ENCODE results near the gene NUDT14.

Gene NUDT14

DNA sequence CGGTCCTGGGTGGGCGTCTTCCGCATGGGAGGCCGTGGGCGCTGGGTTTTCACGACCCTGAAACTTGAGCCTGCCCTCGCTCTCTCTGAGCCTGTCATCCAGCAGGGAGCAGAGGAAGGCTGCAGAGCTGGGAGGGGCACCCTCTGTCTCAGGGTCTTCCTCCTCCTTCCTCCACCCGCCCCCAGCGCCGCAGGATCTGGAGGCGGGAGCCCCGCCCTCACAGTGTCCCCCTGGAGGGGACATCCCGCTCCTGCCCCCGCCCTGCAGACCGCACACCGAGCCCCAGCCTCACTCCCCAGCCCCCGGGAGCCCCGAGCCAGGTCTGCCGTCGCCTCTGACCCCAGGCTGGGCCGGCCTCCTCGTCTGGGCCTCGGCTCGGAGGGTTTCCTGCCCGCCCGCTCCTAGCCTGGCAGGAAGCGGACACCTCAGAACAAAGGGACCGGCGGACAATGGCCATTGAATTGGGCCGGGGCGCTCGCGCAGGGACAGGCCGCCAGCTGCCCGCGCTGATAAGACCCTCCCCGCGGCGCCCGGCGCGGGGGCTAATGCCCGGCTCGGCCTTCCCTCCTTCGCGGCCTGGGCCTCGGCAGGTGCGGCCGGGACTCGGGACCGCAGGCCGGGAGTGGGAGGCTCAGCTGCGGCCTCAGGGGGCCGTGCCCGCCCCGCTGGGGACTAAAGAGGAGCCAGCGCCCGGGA, 15.3 kb upstream of the NUDT14 start:
- no peak for DNase-seq

DNA sequence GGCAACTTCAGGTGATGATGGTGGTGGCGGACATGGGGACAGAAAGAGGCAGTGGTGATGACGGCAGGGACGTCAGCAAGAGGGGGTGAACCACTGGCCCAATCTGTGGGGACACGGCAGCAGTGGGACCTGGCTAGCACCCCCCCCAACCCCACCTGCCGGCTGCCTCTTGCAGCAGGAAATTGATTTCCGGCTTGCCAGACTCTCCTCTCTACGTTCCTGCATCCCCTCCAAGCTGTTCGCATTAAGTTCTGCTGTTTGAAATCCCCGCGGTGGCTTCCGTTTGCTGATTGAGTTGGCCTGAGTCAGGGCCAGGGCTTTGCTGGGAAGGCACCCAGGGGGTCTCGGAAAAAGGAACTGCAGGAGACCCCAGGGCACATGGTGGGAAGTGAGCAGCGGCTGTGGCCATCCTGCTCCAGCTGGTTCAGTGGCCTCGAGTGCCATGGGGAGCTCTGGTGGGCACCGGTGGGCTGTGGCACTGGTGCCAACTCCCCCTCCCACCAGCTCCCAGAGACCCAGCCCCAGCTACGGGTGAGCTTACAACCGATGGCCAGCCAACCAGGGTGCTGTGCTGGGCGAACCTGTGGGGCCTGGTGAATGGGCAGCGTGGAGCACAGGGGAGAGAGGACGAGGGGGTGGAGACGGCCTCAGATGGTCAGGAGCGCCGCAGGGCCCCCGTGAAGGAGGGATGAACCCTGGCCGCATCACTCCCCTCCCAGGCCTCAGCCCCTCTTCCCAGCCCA, 14.6 kb upstream of the NUDT14 start:
- peak; percentile 27 for DNase-seq

- DNase-seq = no peak
These were observed 13.9 kb upstream of the NUDT14 start for GRCh38 chr14:105195051-105195450.

DNA sequence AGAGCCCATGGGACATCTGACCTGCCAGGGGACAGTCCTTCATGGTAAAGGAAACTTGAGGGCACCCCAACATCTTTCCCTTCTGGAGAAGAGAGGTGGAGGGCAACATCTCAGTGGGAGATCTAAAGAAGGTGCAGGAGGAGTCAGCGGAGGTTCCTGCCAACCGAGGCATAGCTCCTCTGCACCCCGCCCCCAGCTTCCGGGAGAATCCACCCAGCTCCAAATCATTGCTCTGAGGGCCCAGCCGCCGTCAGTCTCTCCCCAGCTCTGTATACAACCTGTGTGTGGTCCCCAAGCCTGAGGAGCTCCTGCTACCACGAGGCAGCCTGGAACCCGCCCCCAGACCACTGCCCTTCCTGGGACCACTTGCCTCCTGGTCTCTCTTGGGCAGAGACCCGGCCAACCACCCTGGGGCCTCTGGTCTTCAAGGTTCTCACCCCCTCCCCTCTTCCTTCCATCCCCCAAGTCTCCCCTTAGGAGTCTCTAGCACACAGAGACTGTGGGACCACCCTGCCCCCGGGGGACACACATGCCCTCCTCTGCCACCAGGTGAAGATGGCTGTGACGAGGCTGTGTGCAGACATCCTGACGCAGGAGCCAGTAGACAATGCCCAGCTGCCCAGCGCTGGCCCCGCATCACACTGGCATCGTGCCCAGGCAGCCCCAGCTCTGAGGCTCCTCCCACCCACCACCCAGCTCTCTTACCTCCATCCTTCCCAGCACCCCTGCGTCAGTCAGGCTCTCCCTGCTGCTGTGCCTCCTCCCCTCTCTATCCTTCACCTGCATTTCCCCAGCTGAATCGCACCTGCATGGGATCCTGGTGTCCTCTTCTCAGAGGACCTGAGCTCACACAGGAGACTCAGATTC, 13.0 kb upstream of the NUDT14 start:
- peak; percentile 31 for DNase-seq

- peak; percentile 49 for DNase-seq
These were observed 12.0 kb upstream of the NUDT14 start for GRCh38 chr14:105192866-105193731.

DNA sequence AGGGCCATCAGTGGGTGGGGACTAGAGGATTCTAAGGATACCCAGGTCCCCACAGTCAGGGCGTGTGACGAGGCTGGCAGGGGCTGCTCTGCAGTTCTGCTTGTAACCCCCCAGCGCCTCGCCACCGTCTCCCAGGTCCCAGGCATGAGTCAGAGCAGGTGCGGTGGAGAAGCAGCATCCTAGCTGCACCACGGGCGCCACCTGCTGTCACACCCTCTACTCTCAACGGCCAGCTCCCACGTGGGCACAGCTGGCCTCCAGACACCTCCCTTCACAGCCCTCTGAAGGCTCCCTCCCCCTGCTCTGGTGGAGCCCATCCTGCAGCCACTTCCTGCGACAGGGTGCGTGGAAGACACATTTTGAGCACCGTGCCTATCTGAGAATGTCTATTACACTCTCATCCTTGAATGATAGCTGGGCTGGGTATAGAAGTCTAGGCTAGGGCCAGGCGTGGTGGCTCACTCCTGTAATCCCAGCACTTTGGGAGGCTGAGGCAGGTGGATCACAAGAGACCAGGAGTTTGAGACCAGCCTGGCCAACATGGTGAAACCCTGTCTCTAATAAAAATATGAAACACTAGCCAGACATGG, 6.9 kb upstream of the NUDT14 start:
- DNase-seq = no peak

DNA sequence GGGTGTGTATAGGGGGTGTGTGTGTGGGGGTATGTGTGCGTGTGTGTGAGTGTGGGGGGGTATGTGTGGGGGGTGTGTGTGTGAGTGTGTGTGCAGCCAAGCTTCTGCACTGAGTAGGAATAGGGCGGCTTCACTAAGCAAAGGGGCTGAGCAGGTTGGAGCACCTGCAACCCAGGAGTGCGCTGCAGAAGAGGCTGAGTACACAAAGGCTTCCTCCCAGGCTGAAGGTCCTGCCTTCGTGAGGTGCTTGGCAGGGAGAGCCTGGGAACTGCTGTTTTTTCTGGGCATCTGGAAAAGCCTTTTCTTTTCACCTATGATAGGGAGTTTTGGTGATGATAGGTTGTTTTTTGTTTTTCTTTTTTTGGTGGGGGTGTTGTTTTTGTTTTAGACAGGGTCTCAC, 6.0 kb upstream of the NUDT14 start:
- DNase-seq = no peak

DNA sequence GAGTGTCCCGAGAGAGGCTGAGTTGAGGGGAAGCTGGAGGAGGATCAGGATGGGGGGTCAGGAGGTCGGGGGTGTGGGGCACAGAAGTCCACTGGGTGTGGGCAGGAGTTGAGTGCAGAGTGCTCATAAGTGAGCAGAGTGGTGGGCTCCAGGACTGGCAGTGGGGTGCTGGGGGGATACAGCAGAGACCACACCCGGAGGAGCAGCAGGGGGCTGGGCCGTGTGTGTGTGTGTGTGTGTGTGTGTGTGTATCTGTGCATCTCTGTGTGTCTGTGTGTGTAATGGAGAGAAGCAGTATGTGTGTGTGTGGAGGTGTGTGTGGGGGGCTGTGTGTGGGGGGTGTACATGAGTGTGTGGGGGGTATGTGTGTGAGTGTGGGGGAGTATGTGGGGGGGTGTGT, 4.9 kb upstream of the NUDT14 start:
- DNase-seq = no peak

DNA sequence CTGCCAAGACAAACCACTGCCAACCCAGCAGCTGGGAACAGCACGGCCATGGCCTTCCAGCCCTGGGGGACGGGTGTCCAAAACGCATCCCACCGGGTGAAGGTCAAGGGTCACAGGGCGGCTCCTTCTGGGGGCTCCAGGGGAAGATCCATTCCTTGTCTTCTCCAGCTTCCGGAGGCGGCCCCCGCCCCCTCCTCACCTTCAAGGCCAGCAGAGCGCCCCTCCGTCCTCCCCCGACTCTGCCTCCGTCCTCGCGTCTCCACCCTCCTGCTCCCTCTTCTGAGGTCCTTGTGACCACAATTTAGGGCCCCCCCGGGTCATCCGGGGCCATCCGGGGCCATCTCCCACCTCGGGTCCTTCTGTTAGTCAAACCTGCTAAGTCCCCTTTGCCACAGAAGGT, 3.9 kb upstream of the NUDT14 start:
- no peak for DNase-seq

- no peak for DNase-seq
These were observed 3.3 kb upstream of the NUDT14 start for GRCh38 chr14:105184461-105184860.

DNA sequence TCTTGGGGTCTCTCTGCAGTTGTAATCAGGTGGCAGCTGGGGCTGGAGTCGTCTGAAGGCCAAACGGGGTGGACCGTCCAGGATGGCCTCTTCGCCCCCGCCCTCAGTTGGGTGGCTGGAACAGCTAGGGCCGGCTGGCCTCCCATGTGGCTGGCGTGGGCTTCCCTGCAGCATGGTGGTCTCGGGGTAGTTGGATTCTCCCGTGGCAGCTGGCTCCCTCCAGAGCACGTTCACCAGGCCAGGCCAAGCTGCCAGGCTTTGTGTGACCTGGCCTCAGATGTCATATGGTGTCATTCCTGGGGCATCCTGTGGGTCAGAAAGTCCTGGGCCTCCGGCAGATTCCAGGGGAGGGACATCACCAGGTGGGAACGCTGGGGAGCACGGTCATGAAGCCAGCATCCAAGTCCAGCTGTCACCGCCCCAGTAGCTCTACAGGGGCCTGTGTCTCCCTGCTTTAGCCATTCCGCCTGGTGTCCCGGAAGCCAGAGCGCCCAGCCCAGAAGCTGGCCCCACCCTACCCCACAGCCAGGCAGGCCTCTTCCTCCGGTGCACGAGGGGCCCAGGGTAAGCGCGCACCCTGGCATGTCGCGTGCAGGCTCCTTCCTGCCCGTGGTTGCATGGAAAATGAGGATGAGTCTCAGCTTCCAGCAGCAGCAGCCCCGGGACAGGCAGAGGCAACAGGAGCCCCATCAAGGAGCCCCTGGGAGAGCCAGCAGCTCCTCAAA, 1.3 kb upstream of the NUDT14 start:
- DNase-seq = no peak

- no peak for DNase-seq
These were observed 610 bp upstream of the NUDT14 start for GRCh38 chr14:105181549-105182295.

- no peak for DNase-seq
These were observed 1.9 kb downstream of the NUDT14 start for GRCh38 chr14:105179191-105179590.

- no peak for DNase-seq
These were observed 2.3 kb downstream of the NUDT14 start for GRCh38 chr14:105178868-105179140.

DNA sequence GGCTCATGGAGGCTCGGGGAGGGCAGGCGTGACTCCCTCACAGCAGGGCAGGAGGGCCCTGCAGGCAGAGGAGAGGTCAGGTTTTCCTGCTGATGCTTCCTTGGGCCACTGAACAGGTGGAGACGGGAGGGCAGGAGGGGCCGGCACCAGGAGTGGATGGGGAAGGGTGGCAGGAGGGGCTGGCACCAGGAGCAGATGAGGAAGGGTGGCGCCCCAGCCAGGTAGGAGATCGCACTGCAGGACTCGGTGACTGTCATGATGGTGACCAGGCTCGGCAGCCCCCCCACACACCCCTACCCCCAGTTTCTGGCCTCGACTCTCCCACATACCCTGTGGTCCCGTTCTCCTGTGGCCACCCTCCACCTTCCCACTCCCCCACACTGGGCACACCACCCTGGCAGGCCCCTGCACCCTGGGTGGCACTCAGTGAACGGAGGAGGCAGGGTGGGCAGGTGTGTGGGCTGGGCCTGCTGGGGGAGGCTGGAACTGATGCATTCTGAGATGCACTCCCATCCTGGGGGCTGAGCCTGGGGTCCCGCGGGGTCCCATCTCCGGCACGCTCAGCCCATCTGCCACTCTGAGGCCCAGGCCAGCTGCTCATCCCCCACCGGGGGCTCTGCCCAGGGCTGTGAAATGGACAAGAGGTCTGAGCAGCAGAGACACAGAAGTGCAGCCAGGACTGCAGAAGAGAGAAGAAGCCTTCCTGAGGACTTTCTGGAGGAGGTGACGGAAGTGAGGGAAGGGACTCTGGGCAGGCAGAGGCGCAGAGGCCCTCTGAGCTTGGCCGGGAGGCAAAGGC, 2.8 kb downstream of the NUDT14 start:
- DNase-seq = no peak

DNA sequence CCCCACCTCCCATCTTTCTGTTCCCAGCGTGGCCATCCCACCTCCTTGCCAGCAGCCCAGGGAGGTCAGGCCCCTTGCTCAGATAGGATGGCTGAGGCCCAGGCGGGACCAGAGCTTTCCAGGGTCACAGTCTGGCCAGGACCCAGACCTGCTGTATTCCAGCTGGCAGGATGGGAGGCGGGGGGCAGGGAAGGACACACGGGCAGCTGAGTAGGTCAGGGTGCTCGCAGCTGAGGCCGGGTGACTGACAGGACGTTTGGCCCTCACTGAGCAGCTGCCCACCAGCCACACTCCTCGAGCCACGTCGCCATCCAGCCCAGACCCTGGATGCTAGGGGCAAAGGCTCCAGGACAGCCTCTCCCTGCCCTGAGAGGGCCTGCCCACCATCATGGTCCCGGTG, 4.0 kb downstream of the NUDT14 start:
- DNase-seq = no peak

DNA sequence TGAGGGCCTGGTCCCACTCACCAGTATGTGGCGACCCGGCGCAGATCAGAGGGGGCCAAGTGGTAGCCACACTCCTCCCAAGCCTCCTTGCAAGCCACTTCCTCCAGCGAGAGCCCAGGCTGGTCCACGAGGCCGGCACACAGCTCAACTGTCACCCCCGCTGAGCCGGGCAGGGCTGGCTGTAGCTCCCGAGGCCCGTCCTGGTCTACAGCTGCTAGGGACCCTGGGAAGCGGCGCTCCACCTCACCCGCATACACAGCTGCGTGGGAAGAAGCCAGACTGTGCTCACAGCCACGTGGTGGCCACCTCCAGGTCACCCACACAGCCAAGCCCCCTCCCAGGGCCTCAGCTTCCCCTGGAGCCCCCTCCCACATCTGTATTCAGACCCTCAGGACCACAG, 4.6 kb downstream of the NUDT14 start:
- no peak for DNase-seq

GRCh38 chr14:105173901-105174894, 6.9 kb downstream of the NUDT14 start:
- no peak for DNase-seq

DNA sequence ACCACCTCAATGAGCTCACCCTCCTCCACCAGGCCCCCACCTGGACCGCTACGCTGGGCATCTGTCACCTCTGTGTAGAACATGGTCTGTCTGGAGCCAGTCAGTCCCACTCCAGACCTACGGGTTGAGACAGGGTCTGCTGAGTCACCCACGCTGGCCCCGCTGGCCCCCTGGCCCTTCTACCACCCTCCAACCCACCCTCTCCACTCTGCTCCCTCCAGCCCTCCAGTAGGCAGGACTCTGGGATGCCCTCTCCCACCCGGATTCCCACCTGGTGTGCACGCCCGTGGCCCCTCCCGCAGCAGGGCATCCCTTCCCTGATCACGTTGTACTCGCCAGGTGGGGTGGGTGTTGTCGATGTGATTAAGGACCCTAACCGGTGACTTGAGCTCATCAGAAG, 8.0 kb downstream of the NUDT14 start:
- DNase-seq = no peak
